ENCODE measurements around the gene CDC42BPB.

CDC42BPB gene

DNA sequence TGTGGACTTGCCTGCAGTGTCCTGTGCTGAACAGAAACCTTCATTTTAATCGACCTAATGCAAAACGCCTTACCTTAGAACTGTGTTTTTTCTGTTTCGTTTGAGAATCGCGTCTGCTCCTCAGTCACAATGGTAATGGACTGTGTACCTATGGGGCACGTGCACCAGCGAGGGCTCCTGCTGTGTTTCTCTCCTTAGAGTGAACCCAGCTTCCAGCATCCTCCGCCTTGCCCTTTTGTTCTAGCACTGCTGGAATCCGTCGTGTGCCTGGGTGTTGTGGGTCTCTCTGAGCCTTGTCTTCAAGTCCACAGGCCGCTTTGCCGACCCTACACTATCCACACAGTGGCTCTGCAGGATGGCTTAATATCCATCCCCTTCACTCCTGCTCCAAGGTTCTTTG lies 131.2 kb downstream of the CDC42BPB start:
- no peak for DNase-seq

DNA sequence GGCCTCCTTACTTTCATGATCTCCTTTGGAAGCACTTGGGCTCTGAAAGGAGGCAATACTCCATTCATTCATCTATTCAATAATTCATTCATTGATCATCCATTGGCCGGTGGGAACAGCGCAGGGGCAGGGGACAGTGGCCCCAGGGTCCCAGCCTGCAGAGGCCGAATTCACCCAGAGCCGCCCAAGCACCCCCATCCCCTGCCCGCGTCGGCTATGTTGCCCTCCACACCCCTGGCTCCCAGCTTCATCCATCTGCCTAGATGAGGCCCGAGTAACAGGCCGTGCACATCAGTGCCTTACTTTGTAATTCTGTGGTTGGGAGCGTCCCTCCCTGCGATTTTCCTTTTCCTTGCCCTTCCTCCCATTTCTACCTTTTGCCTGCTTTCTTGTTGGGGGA lies 131.7 kb downstream of the CDC42BPB start:
- DNase-seq = no peak

DNA sequence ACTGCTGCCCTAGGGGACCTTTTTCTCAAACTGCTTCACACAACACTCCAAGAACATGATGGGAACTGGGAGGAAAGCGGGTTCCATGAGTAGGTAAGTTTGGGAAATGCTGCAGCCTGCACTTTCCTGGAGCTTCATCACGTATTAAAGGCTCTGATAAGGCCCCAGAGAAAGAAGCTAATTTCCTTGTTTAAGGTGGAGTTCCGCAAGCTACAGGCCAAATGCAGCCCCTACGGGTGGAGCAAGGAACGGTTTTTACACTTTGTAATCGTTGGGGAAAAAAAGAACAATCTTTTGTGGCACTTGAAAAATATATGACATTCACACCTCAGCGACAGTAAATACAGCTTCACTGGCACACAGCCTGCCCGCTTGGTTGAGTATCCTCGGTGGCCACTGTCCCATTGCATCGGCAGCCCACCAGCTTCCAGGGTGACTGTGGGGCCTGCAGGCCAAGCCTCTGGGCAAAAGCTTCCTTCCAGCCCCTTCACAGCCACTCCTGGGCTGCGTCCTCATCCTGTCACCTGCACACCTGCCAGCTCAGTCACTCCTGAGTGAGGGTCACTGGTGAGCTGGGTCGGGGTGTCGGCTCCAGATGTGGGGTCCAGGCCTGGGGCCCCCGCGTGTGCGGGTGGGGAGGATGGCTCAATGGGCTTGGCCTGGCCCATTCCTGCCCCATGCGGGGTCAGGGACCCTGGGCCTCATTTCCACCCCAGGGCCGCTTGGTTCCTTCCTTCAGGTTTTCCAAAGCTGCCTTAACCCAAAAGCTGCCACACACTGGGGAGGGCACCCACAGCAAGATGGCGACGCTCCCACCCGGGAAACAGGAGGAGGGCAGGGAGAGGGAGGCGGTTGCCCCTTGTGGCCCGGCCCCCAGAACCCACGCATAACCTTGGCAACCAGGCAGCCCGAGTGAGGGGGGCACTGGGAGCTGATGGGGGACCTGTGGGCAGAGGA lies 132.4 kb downstream of the CDC42BPB start:
- no peak for DNase-seq

DNA sequence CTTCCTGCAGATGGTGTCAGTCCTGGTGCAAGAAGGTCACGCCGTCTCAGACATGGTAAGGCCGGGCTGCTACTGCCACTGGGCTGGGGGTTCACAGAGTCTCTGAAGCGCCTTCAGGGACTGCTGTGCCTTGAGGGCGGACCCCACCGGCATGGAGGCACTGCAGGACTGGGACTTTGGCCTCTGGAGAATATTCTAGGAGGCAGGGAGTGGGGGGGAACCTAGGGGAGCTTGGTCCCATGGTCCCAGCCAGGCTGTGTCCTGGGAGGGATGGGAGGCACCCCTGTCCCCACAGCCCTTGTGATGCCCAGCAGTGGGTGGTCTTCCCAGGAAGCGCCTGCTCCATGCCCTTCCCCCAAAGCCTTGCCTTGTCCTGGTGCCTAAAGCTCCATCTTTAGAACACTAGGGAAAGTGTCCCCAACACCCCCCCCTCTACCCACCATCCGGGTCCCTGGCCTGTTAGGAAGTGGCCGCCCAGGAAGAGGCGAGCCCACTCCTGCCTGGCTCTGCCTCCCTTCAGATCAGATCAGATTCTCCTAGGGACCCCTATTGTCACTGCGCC lies 133.3 kb downstream of the CDC42BPB start:
- DNase-seq = no peak

DNA sequence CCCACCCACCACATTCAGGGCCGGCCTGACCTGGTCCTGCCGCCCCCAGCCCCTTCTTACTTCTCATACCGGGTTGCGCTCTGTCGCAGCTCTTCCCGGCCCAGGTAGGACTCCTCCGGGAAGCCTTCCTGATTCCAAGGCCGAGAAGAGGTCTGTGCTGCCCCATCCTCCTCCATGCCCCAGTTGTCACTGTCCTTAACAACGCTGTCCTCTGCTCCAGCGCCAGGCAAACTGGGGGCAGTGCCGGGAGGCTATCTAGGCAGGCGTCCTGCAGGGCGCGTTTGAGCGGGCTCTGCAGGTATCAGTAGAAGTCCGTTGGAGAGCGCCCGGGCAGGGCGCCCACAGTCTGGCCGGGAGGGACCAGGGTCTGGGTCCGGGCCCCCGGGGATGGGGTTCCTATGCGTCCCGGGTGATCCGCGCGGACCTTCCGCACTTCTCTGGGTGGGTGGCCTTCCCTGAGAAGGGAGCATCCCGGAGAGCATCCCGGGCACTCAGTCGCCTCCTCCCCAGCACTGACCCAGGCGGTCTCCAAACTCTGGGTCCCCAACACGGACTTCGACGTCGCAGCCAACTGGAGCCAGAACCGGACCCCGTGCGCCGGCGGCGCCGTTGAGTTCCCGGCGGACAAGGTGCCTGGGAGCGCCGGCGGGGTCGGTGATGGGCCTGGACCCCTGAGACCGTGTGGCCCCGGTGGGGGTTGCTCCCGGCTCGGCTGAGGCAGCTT lies 134.0 kb downstream of the CDC42BPB start:
- no peak for DNase-seq

DNA sequence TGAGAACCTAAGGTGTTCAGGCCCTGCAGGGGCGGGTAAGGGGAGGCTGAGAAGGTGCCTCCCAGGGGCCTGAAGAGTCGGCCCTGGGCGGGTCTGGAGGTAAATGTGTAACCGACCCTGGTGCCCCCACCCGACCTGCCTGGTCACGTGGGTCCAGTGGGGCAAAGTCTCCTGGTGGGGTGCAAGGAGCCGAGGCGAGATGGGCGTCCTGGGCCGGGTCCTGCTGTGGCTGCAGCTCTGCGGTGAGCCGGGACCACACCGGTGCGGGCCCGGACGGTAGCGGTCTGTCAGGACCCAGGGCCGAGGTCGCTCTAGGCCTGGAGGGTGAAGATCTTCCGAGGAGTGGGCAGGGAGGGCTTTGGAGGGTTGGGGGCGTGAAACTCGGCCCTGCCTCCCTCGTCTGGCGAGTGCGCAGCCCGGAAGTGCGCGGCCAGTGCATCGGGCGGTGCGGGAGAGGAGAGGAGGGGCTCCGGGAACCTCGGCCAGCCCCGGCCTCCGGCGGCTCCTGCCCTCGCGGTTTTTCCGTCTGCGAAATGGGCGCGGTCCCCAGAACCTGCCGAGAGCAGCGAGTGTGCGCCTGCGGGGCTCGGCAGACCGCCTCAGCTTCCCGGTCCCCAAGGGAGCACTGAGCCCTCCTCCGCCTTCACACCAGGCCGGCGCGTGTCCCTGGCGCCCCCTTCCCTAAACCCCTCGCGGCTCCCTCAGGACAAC lies 134.7 kb downstream of the CDC42BPB start, which contains the start of gene AMN:
TSS of gene AMN (plus strand) at position 174 of the 711 bp plus-strand sequence. CDS start at position 200, 26 bp downstream.
- DNase-seq = no peak

DNA sequence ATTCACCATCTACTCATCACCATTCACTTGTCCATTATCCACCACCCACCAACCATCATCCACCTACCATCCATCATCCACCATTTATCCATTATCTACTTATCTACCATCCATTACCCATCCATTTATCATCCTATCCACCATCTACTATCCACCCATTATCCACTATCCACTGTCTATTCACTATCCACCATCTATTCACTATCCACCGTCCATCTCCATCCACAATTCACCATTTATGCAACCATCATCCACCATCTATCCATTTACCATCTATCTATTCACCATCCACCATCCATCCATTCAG lies 136.4 kb downstream of the CDC42BPB start:
- DNase-seq = no peak

DNA sequence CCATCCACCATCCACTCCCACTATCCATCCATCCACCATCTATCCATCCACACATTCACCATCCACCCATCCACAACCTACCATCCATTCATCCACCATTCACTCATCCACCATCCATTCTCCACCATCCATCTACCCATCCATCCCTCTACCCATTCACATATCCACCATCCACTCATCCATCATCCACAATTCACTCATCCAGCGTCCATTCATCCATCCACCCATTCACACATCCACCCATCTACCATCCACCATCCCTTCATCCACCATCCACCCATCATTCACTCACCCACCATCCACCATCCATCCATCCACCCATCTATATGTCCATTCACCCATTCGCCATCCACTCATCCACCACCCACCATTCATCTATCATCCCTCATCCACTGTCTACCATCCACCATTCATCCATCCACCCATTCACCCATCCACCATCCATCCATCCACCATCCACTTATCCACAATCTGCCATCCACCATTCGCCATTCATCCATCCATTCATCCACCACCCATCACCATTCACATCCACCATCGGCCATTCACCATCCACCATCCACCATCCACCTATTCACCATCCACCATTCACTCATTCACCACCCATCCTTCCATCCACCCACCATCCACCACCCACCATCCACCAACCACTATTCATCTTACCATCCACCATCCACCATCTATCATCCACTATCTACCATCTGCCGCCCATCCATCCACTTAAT lies 136.9 kb downstream of the CDC42BPB start:
- no peak for DNase-seq

DNA sequence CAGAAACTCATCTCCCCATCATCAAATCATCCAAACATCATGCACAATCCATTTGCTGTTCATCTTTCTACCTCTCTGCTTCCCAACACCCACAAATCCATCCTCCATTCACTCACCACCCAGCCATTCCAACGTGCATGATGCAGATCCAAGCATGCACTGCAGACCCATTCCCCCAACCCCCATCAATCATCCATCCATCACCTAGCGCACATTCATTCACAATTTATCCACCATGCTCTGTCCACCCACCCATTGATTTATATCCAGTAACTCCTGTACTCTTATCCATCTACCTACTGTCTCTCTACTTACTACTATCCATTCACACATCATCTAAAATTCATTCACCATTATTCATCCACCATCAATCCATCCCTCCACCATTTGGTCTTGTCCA lies 138.9 kb downstream of the CDC42BPB start:
- no peak for DNase-seq

DNA sequence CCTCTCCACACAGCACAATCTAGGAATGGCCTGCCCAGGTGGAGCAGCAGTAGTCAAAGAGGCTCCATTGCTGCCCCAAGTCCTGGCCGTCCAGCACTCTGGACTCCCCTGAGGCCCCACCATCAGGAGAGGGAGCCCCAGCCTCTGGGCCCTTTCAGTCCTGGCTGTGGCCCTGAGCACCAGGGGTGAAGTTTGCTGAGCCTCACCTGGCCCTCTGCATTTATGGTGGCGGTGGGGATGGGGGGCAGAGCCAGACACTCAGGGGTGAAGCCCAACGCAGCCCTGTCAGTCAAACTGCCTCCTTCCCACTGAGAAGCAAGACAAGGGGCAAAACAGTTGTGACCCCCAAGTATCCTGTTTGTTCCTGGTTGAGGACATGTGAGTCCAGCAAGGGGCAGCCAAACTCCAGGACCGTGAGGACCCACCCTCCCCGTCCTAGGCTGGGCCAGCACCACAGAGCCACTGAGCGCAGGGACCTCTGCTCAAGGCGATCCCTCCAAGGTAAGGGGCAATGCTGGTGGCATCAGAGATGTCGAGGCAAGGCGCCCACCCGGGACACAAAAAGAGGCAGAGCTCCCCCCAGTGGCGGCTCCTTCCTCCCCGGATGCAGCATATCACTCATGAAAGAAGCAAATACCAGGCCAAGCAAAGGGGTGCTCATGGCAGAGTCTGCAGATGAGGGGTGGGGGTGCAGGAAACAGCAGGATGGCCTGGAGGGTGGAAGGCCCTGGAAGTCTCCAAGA lies 139.7 kb downstream of the CDC42BPB start:
- DNase-seq = peak; percentile 53

DNA sequence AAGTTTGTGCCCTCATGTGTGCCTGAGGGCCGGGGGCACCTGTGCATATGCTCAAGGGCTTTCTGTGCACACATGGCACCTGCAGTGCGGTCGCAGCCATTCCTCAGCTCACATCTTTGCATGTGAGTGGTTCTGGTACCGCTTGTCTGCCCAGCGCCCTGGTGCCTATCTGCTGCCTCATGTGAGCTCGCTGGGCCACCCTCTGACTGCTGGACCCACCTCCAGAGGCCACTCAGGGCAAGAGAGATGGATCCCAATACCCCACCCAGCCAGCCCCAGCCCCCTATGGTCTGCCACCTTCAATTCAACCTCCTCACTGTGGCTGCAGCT lies 140.3 kb downstream of the CDC42BPB start:
- DNase-seq = peak; percentile 18

DNA sequence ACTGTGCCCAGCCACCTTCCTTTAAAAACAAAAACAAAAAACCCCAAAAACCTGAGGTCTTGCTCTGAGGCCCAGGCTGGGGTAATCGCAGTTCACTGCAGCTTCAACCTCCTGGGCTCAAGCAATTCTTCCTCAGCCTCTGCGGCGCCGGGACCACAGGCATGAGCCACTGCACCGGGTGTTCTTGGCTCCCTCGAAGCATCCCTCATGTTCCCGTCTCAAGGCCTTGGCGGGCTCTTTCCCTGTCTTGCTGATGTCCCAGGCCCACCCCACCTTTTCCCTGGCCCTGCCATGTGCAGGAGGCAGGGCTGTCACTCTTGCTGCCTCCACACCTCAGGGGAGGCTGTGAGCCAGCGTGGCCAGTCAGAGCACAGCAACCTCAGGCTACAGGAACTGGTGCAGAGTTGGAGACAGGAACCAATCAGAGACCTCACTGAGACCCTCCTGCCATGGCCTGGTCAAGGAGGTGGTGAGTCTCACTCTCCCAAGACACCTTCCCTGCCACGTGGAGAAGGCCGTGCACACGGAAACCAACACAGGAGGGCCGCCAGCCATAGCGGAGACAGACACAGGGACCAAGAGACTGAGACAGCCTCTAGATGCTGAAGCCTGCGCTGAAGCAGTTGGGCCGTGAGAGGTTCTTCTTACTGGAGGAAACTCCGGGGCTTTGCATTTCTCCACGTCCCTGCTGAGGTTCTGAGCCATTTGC lies 140.8 kb downstream of the CDC42BPB start:
- DNase-seq = peak; percentile 13

DNA sequence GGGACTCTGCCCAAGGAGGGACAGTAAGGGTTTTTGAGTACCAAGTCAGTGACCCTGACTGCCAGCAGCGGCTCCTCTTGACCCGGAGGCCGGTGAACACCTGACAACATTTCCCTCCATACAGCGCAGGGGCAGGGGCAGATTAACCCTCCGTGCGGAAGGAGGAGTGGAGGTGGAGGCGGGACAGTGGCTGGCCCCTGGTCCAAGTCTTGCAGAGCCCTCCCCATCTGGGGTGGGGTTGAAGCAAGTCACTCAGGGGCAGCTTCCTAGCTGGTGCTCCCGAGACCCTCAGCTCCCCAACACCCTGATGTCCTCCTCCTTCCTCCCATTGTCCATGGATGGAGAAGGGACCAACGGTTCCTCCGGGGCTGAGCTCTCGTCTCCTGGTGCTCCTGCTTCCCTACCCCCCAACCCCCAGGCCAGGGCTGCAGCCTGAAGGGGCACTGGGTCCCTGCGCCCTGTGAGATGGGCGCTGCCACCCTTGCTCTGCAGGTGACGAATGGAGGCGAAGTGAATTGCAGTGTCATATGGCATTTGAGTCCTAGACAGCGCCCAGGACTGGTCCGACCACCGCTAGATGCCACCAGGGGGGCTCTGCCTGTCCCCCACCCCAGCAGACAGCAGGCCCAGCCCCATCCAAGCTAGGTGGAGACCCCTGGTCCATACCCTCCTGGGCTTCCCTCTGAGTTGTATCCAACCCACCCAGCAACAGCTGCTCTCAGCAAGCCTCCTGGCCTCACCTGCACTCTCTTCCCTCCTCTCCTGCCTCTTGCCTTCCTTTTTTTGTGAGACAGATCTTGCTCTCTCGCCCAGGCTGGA lies 141.8 kb downstream of the CDC42BPB start:
- DNase-seq = no peak

DNA sequence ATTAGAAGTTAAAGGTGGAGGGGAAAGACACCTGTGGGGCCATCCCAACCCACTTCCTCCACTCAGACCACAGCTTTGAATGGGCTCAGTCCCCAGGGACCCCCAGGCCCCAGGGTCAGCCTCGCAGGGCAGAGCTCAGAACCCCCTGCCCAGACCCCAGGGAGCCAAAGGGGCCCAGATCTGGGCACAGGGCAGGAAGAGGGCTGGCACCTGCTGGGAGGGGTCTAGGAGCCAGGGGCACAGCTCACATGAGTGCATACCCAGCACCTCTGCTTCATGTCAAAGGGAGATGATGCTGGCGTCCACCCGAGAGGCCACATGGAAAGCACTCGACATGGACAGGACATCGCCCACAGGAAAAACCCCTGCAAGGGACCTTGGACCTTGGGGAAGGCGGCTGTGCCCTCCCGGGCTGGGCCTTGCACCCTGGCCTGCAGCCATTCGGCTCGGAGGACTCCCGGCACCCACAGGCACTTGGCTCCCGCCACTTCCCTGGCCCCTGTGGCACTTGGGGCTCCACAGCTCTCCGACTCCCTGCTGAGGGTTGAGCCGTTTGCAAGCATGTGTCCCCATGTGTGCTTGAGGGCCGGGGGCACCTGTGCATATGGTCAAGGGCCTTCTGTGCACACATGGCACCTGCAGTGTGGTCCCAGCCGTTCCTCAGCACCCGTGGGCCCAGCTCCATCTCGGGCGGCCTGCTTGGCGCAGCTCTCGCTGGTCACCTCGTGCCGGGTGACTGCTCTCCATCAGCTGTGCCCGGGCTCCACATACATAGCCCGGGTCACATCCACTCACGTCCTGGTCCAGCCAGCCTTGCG lies 142.7 kb downstream of the CDC42BPB start:
- no peak for DNase-seq

DNA sequence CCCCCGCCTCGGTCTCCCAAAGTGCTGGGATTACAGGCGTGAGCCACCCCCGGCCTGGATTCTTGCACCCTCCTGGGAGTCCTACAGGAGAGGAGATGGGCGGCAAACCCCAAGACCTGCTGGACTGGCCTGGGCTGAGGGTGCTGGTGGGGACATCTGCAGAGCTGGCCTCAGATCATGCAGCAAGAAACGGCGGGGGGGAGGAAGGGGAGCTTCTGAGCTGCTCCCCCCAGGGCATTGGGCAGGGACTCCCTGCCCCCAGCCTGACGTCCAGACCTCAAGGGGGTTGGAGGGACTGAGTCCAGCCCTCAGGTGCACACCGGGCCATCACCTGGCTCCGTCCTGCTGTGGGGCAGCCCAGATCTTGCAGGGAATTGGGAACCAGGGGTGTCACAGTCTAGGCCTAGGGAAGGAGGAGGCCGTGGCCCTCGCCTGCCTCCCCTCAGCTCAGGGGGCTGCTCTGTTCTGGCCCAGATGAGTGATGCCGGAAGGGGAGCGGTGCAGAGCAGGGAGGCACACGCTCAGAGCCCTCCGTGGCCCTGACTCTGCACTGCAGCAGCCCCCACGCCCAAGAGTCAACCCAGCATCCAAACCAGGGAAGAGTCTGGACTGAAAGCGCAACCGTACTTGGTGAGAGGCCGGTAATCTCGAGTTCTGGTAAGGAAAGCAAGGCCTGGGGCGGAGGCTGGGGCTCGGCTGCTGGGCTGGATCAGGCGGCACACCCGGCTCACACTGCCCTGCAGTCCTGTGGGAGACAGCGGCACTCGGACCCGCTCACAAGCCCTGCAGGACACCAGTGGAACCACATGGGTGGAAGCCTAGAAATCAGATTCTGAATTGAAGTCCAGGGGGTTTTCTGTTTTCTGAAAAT lies 143.8 kb downstream of the CDC42BPB start:
- DNase-seq = no peak

DNA sequence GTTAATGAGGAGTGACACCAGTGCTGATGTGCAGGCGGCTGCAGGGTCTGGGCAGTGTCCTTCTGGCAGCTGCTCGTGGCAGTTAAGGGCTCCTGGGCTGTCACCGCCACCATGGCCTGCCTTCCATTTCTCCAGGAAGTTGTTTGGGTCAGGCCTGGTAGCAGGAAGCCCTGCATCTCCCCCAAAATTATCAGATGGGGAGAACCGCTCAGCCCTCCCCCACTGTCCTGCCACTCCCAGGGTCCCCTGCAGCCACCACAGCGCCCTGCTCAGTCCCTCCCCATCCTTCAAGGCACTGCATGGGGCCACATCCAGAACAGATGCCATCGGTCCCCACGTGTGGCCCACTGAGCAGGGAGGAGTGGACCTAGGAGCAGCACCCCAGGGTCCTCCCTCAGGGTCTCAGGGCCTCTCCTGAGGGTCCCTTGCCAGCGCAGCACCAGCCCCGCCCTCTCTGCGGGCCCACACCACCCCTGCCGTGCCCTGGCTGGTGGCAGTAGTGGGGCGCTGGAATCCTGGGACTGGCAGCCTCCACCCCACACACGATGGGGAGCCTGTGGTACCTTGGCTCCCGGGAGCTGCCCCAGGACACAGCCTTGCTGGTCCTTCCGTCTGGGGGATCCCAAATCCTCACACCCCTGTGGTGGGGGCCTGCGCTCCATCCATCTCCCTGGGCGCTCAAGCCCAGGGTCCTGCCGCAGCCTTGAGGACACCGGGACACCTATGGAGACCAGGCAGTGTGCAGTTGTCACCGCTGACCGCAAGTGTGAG lies 145.2 kb downstream of the CDC42BPB start:
- DNase-seq = no peak

DNA sequence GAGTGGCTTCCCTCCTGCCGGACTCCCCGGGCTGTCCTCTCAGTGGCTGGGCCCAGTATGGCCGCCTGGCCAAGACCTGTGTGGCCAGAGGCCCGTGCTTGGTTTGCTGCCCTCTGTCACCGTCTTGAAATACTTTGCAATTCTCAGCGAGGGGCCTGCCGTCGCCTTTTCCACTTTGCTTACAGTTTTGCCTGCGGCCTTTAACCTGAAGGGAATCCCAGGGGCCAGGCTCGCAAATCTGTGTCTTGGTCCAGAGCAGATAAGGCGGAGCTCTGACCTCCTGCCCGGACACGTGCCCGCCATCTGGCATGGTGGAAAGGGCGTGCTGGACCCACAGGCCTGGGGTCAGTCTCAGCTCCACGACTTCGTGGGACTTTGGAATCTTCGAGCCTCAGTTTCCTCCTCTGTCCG lies 145.8 kb downstream of the CDC42BPB start:
- no peak for DNase-seq
